ENCODE measurements around the gene TLN1. TPM values are rescaled to one million over a fixed set of nuclear protein-coding genes. Genes with fewer than 3 reads are reported as not detected.
A peak's percentile ranks its signal among the peaks of the same experiment; 100 is the strongest.

The TLN1 gene
- total and polyA plus RNA-seq, 2 of the 8 experiments (the other 6 are each of a cell fraction or from before 2014, with no cell fraction given) = 28.1 to 90.1 TPM

DNA sequence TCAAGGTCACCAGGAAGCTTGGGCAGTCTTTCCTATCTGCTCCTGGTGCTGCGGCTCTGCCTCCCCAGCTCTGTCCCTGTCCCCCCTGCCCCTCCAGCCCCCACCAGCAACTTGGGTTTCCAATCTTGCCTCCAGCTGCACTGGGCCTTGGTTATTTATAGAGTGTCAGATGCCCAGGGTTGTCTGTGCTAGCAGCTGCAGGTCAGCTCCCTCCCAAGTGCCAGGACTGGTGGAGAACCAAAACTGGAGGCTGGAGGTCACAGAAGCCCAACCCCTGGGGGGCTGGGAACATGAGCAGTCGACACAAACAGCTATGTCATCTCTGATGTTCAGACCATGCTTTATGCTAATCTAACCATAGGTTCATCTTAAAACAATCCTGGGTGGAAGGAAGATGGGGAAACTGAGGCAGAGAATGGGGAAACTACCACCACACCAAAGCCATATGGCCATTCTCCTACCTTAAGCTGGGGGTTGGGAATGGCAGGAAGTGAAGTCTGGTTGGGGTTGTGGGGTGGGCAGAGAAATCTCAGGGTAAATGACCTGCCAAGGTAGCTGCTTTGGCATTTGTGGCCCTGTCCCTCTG, 43.9 kb downstream of the TLN1 start:
- no peak overlapping the region; the same call in none of the 2 replicates for H3K18ac ChIP-seq (ENCODE audit: extremely low read depth, low read length)
- peak overlapping the region in 1 of 4 experiments; percentile 99; a peak in 2 of 8 replicates for H3K4me3 ChIP-seq (ENCODE audit: extremely low read depth in 1 of 4, insufficient read depth in 2 of 4, low read depth in 3 of 4, low read length in 4 of 4)
- H3K56ac ChIP-seq (replicated peaks; ENCODE audit: insufficient read length, low read depth, low read length) = no peak overlapping the region
- H3K27ac ChIP-seq (ENCODE audit: low read depth, low read length) = no peak overlapping the region
- H2BK20ac ChIP-seq (ENCODE audit: low read length) = no peak overlapping the region
- H4K8ac ChIP-seq (ENCODE audit: extremely low read depth, insufficient read depth, low read length) = no peak overlapping the region
- FAIRE-seq (no peak), DNase-seq (ENCODE audit: low read depth in 1 of 2, low spot score in 2 of 2) (no peak)
- H2AFZ ChIP-seq (ENCODE audit: low read length) = no peak overlapping the region
- WGBS, 2 experiments (ENCODE audit: extremely low coverage in 1 of 2, insufficient coverage in 1 of 2, insufficient read length in 1 of 2, insufficient replicate concordance in 2 of 2, low coverage in 1 of 2, low lambda C conversion rate in 2 of 2, missing lambda C conversion rate in 1 of 2) = 83% methylated on average over 1 of the region's 2 CpGs; no CpG with 5 or more reads in 1 of the 2 experiments
- peak overlapping the region; percentile 84 to 90 for H3K4me2 ChIP-seq (ENCODE audit: insufficient read depth in 1 of 2, low read depth in 2 of 2, low read length in 2 of 2)
- H3K36me3 ChIP-seq (ENCODE audit: control insufficient read depth in 2 of 4, insufficient read depth in 4 of 4, low read length in 3 of 4) = peaks cover 14 to 34% (median 28%) of the 10 kb centered on the region in 4 experiments
- ChIA-PET CTCF (ENCODE audit: partially characterized antibody) (interaction anchor here (0.5 to 14.1 kb wide), 9 partner anchors 9 to 154 kb away, joined by 3 to 347 read pairs (median 4); partner anchors contain the start of genes ARHGEF39, CCDC107 and RMRP), POLR2A (ENCODE audit: partially characterized antibody) (interaction anchor here (0.7 to 14.9 kb wide), 16 partner anchors 7 to 134 kb away, joined by 3 to 158 read pairs (median 4); partner anchors contain the start of genes ARHGEF39, CA9, CREB3 and TLN1)
- H3K27me3 ChIP-seq (replicated peaks in 1 of 4; ENCODE audit: control insufficient read depth in 3 of 4, extremely low read depth in 1 of 4, insufficient read depth in 3 of 4, low read length in 3 of 4) = no peaks in the 10 kb centered on the region
- H4K20me1 ChIP-seq (replicated peaks in 1 of 2; ENCODE audit: control insufficient read depth in 1 of 2, insufficient read depth in 2 of 2, low read length in 2 of 2) = peaks cover 8 to 9% of the 10 kb centered on the region in 2 experiments
- no peak overlapping the region for H2AK5ac ChIP-seq (ENCODE audit: low read depth, low read length)
- no peak overlapping the region; the same call in 1 of the 2 replicates for H2BK5ac ChIP-seq (ENCODE audit: low read depth, low read length)
- peaks cover 2% of the 10 kb centered on the region; the same call in 1 of the 2 replicates for H3K79me1 ChIP-seq (ENCODE audit: low read depth, low read length)
- no peak overlapping the region for H2BK12ac ChIP-seq (ENCODE audit: low read depth, low read length)
- no peak overlapping the region for H2BK120ac ChIP-seq (replicated peaks; ENCODE audit: low read depth, low read length)
- H3K4me1 ChIP-seq (replicated peaks in 1 of 4; ENCODE audit: control insufficient read depth in 3 of 4, insufficient read depth in 4 of 4, low read length in 3 of 4) = peaks cover 6 to 15% (median 8%) of the 10 kb centered on the region in 4 experiments; a peak in 6 of 7 replicates
- no peaks in the 10 kb centered on the region for H3K9me3 ChIP-seq (ENCODE audit: insufficient read depth in 2 of 2, low read depth in 1 of 2, low read length in 1 of 2)
- no peak overlapping the region for H3K4ac ChIP-seq (replicated peaks; ENCODE audit: insufficient read length, low read depth, low read length)
- TF ChIP-seq KDM1A (IDR thresholded peaks at IDR 0.05; ENCODE audit: borderline replicate concordance, low read length) (no peak), NRF1 (IDR thresholded peaks at IDR 0.05; ENCODE audit: low read depth, low read length) (no peak), NANOG (IDR thresholded peaks at IDR 0.05; ENCODE audit: insufficient read depth, low read depth, low read length, poor library complexity, severe bottlenecking) (no peak), CEBPB (IDR thresholded peaks at IDR 0.05; ENCODE audit: low read depth, low read length) (no peak)
- H2BK15ac ChIP-seq (ENCODE audit: low read length) = no peak overlapping the region
- H3K23me2 ChIP-seq (ENCODE audit: low read depth, low read length) = peaks cover 12% of the 10 kb centered on the region
- no peak overlapping the region for H3K23ac ChIP-seq (ENCODE audit: insufficient read length)
- H3K9ac ChIP-seq (replicated peaks in 1 of 4; ENCODE audit: extremely low read depth in 1 of 4, low read depth in 3 of 4, low read length in 3 of 4) = no peak overlapping the region
- no peak overlapping the region for H3K14ac ChIP-seq (ENCODE audit: insufficient read length)
- H4K5ac ChIP-seq (ENCODE audit: insufficient read length, low read depth, low read length) = no peak overlapping the region
- H3K79me2 ChIP-seq (ENCODE audit: control insufficient read depth in 1 of 2, insufficient read depth in 2 of 2, low read length in 2 of 2) = peaks cover 0 to 21% of the 10 kb centered on the region in 2 experiments; a peak in 2 of 4 replicates
- no peak overlapping the region for H4K91ac ChIP-seq (replicated peaks; ENCODE audit: insufficient read length, low read length)
